GM12892 (cell line): ENCODE results near the gene ZNRF3.

ENCODE experiments used
- POLR2A ChIP-seq: IDR thresholded peaks from 2 replicates; pipeline ENCODE4 v1.6.1; 2011; ENCODE audit warnings: low read depth, low read length, control low read depth
- POLR2AphosphoS5 ChIP-seq: IDR thresholded peaks from 2 replicates; pipeline ENCODE4 v1.6.1; 2011; ENCODE audit warnings: low read depth, low read length, control low read depth
- TAF1 ChIP-seq: IDR thresholded peaks from 2 replicates; pipeline ENCODE4 v1.6.1; 2011; ENCODE audit warnings: low read depth, mild to moderate bottlenecking, control low read depth, low read length, borderline replicate concordance

- no peak for TF ChIP-seq POLR2A
- TF ChIP-seq POLR2AphosphoS5, result no peak
- TF ChIP-seq TAF1, result no peak
Observed at GRCh38 chr22:28956506-28956905, 73.1 kb downstream of the ZNRF3 start.
